HG03565 (cell line): ENCODE data around the gene OTULIN.

Experiments used
- ATAC-seq: cut with Tn5 transposase; IDR thresholded peaks from one replicate; pipeline ENCODE4 v1.9.1; 2021; ENCODE audit warnings: mild to moderate bottlenecking, moderate library complexity; ENCODE audit not compliant: unreplicated experiment

The OTULIN gene

DNA sequence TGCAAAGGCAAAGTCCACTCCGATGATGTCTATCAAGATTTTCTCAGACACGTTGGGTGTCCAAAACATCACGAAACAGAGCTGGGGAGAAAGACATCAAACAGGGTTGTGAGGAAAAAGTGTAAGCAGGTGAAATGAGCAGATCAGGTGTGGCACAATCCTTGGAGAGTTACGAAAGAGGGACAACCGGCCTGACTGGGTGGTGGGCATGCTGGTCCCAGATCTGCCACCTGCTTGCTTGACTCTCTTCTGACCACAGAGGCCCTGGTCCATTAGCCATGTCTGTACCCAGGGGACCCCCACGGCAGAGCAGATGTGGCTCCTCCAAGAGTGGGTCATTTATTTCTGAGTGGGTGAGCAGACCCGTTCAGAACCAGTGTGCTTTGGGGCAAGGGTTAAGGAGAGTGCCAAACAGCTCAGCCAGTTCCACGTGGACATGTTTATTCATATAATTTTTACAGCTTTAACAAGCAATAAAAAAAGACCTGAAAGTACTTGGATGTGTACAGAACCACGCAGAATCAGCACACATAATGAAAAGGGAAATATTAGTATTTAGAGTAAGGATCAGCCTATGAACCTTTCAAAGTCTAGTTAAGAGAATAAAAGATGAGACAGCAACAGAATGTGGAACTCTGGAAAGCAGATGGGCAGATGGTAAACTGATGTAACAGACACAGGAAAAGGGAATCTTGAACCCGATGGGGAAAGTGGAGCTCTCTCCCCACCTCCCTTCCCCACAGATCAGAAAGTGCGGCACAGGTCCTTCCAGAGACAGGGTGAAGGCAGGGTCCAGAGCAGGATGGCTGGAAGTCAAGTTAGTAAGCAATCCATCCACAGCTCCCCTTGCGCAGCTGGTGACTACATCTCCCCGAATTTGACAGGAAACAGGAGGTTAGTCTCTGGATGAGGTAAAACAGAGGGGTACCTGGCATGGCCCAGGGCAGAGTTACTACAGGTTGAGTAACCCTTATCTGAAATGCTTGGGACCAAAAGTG, 52.5 kb downstream of the OTULIN start:
- ATAC-seq = no peak

DNA sequence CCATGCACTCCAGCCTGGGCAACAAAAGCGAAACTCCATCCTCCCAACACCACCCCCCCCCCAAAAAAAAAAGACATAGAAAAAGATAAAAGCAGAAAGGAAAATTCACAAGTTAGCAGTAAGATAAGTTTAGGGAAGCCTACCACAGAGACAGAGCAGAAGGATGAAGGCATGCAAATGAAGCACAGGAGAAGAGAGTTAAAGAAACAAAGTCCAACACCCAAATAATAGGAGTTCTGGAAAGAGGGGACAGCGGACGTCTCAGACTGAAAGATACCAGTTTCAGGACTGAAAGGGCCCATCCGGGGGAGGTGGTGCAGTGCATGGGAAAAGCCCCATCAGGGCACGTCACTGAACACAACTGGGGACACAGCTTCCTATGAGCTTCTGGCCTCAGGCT, 54.3 kb downstream of the OTULIN start:
- no peak for ATAC-seq

DNA sequence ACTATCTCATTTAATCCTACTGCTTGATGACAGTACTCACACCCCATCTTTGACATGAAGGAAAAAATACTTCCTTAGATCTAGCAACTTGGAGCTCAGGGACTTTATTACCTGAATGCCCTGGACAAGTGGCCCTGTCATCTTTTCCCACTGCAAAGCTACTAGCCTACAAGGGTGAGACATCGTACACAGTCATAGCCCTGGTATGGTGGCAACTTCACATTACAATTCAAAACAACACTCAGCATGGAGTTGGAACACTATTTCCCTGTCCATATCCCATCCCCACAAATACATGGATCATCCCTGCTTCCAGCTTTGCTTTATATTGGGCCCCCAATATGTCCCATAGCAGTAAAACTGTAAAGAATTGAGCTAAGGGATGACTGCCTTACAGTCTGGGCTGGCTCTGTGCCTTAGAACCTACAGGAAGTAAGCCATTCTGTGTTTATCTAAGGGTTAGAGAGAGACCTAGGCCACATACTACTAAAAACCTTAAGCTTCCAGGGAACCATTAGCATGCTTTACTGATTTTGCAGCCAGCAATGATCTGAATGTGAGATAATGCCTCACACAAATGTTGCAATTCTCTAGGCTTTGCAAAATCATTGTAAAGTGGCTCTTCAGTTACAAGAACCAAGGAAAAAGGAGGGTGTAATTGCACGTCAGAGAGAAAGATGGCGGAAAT, 55.9 kb downstream of the OTULIN start:
- no peak for ATAC-seq

DNA sequence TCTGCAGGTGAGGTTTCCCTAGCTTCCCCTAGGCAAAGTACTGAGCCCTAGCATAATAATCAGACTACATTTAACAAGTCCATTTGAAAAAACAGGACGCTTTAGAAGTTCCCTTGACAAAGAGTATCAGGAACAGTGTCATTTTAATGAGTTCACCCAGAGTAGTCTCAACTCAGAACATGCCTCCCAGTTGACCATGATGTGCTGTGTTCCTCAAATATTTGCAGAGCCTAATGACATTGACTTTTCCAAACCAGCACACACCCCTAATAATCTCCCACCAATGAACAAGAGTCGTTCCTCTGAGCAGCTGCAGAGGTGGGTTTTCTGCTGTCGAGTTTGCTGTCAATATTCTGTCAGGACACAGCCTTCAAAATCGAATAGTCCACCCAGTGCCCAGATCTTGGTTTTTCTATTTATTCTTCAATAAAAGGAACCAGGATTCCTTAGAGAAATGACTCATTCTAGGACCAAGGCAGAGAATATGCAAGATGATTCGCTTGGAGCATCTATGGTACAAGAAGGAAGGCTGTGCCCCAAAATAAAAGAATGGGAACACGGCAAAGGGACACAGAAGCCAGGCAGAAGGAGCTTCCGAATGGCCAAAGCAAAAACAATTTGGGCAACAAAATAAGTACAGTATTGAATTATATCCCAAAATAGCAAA, 57.6 kb downstream of the OTULIN start:
- ATAC-seq = no peak

DNA sequence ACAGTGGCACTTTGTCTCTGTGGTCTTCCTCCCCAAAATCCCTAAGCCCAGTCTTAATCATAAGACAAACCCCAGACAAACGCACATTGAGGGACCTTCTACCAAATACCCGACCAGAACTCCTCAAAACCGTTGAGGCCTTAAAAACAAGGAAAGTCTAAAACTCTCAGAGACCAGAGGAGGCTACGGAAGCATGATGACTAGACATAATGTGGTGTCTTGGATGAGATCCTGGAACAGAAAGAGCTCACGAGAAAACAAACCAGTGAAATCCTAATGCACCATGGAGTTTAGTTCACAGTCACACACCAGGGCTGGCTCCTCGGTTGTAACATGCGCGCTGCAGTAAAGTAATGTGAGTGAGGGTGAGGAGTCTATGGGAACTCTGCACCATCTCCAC, 58.4 kb downstream of the OTULIN start:
- ATAC-seq = no peak

DNA sequence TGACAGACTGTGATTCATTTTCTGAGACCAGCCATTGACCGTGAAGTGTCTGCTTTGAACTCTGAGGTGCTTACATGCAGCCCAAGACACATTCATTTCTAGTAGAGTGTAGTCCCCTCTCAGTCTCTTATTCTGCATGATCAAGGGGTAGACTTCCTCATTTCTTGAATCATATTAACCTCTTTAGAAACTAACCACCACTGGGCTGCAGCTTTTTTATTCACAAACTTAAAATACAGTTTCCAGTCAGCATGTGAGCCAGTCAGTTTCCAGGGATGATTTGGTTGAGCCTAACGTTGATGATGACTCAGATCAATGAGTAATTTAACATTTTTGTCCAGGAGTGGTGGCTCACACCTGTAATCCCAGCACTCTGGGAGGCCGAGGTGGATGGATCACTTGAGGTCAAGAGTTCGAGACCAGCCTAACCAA, 59.2 kb downstream of the OTULIN start:
- peak; percentile 43 for ATAC-seq

DNA sequence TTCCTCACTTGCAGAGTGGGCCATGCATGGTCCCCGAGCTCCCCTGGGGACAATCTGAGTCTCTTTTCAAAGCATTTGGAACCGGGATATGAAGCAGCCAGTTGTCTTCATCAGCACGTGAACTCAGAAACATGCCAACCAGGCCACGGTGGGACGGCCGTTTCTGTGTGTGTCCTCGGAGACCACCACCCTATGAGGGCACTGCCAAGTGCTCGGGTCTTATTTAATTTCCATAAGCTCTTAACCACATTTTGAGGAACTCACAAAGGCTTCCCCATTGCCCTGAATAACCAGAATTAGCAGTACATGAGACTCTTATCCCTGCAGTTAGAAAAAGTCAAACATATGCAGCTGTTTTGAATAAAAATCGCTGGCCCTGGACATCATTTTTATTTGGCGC, 60.1 kb downstream of the OTULIN start:
- no peak for ATAC-seq

DNA sequence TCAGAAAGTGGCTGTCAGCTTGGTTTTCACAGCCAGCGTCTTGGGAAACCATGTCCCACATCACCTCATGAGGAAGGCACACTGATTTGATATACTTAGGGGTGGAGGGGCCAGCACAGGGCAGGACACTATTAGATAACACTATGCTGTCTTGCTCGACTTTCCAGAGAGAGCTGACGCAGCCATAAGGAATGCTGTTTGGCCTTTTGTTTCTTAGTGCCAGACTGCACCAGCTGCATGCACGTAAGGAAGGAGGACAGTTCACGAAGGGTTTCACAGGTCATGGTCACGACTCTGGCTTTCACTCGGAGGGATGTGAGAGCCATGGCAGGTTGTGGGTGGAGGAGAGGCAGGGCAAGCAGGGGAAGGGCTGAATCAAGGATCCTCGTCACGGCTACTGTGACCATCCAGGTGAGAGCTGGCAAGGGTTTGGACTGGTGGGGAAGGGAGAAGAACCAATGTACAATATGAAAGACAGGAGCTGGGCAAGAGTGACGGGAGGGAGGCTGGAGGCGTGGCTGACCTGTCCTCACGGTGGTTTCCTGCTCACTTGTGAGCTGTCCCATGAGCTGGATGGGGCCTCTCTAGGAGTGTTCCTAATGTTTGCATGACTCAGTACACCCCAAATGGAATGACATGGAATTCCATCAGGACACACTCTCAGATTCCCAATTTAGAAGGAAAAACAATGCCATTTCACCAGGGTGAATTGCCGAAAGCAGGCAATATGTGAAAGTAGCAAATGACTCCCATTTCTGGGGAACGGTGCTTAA, 61.7 kb downstream of the OTULIN start:
- ATAC-seq = no peak

DNA sequence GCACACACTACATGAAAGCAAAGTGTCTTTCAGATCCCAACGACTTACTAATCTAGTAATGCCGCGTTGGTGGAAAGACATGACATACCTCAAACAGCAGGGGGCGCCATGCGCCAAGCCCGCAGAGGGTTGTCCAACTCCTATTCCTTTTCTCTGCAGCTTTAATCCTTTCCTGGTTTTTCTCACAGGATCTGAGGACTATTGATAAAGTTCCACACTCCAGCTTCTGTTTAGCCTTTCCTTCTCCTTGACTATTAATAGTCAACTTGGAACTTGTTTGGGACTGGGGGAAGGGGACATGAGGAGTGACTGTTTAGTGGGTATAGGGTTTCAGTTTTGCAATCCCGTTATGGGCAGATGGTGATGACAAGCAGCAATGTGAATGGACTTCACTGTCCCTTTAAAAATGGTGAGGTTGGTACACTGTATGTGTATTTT, 62.9 kb downstream of the OTULIN start:
- peak; percentile 71 for ATAC-seq

DNA sequence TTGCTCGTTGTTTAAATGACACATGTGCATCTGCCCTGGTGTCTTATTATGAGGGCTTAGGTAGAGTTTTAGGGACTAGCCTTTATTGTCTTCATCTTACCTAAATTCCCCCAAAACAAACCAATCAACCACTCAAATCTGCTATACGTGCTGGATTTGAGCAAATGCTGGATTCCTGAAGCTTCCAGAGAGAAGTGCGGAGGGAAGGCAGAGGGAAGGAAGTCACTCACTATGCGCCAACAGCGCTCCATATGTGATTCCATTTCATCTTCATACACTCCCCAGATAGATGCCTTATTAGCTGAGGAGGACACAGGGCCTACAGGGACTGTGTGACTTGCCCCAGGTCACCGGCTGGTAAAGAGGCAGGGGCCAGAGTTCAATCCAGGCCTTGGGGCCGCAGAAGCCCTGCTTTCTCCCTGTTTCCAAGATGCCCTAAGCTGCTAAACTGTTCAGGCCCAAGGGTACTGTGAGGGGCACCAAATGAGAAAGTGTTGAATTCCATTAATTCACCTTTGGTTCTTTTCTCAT, 63.5 kb downstream of the OTULIN start:
- no peak for ATAC-seq

DNA sequence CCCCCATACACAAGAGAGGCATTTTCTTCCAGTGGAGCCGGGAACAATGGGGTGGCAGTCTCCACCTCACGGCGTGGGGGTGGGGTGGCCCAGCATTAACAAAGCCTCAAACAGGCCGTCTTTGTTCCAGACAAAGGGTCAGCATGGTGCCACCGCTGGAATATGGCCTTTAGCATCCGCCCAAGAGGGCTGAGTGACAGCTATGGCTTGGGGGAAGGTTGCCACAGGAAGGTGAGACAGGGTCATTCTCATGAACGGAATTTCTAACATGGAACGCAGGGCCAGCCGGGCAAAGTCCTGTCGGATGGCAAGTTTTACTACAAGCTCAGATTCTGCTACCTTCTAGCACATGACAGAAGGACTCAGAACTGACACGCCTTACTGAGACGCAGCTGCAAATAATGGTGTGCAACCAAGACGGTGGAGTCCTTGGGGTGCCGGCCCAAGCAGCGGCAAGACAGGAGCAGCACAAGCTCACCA, 64.0 kb downstream of the OTULIN start:
- no peak for ATAC-seq

DNA sequence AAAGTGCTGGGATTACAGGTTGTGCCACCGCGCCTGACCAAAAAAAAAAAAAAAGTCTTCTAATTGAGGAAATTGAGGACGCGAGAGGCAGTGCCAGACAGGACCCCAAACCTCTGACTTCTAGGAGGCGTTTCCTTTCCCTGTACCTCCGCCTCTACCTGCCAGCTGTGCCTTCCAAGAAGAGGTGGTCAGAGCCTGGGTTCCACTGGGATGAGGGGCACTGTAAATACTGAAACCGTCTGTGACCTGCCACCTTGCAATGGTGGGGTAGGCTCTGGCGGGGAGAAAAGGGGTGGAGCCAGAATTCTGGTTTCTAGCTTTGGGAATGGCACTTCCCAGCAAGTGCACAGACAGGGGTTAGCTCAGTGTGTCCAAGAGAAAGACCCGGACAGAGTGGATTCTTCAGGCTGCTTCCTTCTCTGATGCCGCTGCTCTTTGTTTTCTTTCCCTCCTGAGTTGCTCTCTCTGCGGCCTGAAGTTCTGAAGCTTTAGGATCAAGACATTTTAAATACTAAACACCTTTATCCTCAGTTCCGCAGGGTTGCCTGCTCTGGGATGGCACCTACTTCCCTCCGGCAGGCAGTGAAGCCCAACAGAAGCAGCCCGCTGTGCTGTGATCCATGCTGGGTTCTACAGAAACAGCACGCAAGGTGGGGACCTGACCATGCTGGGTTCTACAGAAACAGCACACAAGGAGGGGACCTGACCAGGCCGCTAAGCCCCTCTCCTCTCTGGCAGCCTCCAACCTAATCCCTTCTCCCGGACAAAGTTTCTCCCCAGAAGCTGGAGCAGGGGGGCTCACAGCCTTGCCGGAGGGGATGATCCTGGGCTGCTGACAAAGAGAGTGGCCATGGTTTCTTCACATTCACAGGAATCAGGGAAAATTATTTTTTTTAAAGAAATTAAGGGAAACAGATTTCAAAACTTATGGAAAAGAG, 65.2 kb downstream of the OTULIN start:
- no peak for ATAC-seq

DNA sequence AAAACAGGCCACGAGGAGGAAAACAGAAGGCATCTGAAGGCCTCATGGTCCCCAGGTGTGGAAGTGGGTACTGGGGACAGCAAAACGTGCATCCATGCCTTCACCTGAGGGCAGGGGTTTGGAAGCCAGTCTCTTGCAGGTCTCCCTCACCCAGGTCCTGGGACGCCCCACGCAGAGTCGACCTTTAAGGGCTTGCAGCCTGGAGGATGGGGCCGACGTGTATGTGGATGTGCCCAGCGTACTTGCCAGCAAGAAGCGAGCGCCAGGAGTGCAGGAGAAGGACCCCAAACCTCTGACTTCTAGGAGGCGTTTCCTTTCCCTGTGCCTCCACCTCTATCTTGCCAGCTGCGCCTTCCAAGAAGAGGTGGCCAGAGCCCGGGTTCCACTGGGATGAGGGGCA, 65.9 kb downstream of the OTULIN start:
- ATAC-seq = no peak

DNA sequence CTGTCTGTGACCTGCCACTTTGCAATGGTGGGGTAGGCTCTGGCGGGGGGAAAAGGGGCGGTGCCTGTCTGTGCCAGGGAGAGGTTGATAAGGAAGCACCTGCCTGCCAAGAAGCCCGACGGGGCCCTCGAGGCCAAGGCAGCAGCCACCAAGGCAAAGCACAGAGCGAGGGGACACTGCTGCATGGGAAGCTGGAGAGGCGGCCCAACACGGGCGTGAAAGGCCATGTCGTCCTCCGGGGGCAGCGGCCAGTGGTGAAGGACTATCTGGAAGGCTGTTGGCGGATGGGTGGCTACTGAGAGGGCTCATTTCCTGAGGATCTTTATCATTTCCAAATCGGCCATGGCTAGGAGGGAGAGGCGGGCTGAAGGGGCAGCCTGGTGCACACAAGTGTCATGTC, 66.4 kb downstream of the OTULIN start:
- ATAC-seq = no peak

DNA sequence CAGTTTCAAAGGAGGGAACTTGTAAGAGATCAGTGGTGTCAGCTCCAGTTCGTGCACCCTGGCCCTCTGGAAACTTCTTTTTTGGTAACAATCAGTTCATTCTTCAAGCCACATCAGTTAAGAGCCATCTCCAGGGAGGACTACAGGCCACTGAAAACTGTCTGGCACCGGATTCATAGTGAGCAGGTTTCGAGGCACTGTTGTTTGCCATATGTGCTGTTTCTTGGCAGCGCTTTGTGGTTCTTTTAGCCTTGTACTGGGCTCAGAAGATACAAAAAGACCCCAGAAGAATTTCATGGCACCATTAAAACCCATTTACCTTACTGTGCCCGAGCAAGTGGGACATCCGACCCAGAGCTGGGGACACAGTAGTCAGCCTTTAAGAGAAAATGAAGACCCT, 68.5 kb downstream of the OTULIN start:
- no peak for ATAC-seq

DNA sequence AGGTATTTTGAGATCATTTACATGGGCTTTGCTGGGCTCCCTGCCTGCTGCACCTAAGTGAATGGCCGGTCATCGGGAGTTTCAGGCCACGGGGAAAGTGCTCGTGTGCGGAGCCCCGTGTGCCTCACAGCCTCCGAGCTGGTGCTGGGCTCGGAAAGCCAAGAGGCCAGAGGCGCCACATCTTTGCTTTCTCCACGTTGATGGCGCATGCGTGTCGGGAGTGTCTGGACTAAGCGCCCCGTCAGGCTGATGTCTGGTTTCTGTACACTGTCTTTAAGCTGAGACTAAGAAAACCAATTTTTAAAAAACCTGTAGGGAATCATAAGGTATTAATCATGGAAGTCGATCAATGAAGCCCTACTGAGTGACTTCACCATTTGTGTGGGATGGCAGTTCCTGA, 69.1 kb downstream of the OTULIN start:
- no peak for ATAC-seq

DNA sequence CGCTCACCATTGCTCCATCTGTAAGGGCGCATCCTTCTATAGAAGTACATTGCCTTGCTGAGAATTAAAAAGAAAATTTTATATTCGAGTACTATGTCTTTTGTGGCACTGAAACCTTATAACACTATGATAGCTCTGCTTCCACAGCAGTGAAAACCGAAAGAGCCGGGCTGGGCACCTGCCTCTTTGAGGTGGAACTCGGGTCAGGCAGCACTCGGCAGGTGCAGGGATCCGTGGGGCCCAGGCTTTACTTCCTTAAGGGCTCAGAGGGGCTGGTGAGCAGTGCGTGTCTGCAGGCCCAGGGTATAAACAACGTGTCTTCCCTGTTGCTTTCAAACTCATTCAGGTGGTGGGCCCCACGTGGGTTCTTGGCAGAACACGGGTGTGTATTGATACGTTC, 69.9 kb downstream of the OTULIN start:
- ATAC-seq = no peak

DNA sequence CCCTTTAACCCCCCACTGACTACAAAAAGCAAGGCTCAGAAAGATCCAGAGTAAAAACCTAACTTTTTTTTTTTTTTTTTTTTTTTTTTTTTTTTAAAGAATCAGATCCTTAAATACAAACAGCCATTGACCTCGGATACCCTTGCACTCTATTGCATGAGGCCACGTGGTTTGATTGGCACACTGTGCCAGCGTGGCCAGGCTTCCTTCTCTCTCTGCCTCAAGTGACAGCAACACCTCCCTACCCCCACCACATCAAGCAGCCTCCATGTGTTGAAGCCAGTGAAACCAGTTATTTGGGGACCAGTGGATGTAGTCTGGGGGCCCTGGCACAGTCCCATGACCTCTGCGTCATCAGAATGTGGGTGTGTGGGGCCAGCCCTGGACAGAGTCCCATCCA, 71.4 kb downstream of the OTULIN start:
- no peak for ATAC-seq

DNA sequence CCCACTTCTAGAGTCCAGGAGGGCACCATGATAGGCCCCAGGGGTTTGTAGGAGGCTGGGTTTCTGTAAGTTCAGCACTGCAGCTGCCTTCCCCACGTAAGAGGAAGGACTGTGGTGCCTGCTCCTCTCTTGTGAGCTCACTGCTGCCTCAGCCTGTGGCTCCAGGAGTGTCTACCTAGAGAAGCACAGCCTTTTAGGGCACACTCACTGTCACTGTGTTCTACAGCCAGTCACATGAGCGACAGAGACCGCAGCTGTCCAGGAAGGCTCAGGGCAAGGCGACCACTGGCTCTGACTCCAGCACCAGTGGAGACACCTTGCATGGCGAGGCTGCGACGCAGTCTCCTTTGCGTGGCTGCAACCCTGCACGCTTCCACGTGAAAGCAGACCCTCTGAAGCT, 72.8 kb downstream of the OTULIN start:
- ATAC-seq = no peak
